Ovary (tissue), 3 donors: ENCODE data around the gene CCDC124.

Experiments
- EP300 ChIP-seq: sonication (generic); formaldehyde crosslinking; IDR thresholded peaks from one replicate; pipeline ENCODE4 v1.6.1; 2017; ENCODE audit warnings: antibody characterized with exemption
- POLR2A ChIP-seq: fragments of 450-650 bp; IDR thresholded peaks from one replicate; pipeline ENCODE4 v1.6.1; 2017; ENCODE audit warnings: antibody characterized with exemption, mild to moderate bottlenecking, moderate library complexity
- TF ChIP-seq, protein P1 (sequence below), 3 donors: fragments of 450-650 bp in 2 of 3; fragments of 200-600 bp in 1 of 3; IDR thresholded peaks; one replicate each; pipeline versions ENCODE4 v1.5.1 to v1.8.0; 2016 to 2022; ENCODE audit warnings: antibody characterized with exemption in 3 of 3, mild to moderate bottlenecking in 1 of 3
- donor health status: DM: no; HTN: no; CAD: no.

DNA sequence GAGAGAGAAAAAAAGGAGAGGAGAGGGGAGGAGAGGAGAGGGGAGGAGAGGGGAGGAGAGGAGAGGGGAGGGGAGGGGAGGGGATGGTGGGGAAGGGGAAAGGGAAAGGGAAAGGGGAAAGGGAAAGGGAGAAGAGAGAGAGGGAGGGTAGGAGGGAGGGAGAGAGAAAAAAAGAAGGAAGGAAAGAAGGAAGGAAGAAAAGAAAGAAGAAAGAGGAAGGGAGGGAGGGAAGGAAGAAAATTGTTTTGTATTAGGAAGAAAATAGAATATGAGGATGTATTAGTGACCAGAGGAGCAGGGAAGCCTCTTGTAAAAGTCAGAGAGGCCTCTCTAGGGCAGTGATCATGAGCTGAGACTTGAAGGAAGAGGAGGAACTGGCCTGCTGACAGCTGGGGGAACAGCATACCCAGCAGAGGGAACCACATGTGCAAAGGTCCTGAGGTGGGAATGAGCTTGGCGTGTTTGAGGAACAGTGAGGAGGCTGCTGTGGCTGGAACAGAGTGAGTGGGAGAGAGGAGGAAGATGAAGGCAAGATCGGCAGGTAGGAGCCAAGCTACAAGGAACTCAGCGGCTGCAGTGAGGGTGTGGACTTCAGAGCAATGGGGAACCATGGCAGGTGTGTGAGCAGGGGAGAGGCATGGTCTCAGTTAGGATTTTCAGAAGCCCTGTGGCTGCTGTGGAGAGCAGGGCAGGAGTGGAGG lies 24.5 kb downstream of the CCDC124 start:
- TF ChIP-seq, protein P1, sequence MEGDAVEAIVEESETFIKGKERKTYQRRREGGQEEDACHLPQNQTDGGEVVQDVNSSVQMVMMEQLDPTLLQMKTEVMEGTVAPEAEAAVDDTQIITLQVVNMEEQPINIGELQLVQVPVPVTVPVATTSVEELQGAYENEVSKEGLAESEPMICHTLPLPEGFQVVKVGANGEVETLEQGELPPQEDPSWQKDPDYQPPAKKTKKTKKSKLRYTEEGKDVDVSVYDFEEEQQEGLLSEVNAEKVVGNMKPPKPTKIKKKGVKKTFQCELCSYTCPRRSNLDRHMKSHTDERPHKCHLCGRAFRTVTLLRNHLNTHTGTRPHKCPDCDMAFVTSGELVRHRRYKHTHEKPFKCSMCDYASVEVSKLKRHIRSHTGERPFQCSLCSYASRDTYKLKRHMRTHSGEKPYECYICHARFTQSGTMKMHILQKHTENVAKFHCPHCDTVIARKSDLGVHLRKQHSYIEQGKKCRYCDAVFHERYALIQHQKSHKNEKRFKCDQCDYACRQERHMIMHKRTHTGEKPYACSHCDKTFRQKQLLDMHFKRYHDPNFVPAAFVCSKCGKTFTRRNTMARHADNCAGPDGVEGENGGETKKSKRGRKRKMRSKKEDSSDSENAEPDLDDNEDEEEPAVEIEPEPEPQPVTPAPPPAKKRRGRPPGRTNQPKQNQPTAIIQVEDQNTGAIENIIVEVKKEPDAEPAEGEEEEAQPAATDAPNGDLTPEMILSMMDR (IDR thresholded peaks at IDR 0.05) = no peak
- TF ChIP-seq POLR2A (no peak), EP300 (no peak)
